CD4-positive, alpha-beta T cell treated with Interleukin-4 for 1 hour (primary cell): ENCODE results near the gene MAGEB1.

Experiments used
- DNase-seq, 2 donors: peaks; one replicate each; pipeline ENCODE4 v3.0.0-alpha.2; 2020 to 2022

Gene MAGEB1

GRCh38 chrX:30301208-30301607 lies 54.3 kb downstream of the MAGEB1 start:
- DNase-seq: no peak
